B cell (primary cell): Measurements from ENCODE around the gene ARTN. TPM values are rescaled to one million over a fixed set of nuclear protein-coding genes. Genes with fewer than 3 reads are reported as not detected.
A peak's percentile ranks its signal among the peaks of the same experiment; 100 is the strongest.

Source experiments
- ATAC-seq: fragments of 200-7000 bp; cut with Tn5 transposase; one replicate; pipeline ENCODE4 v1.10.0; 2021; ENCODE audit warnings: low read depth, mild to moderate bottlenecking, moderate number of reproducible peaks, moderate library complexity
- CTCF ChIA-PET: fragments of 350-600 bp; sonication (Branson Sonifier 250); formaldehyde crosslinking; loops from one replicate; lab custom pipeline; 2021; ENCODE audit warnings: antibody characterized with exemption, inconsistent platforms; lab: Charles Lee
- POLR2A ChIA-PET: fragments of 350-600 bp; sonication (Branson Sonifier 250); formaldehyde crosslinking; loops from one replicate; lab custom pipeline; 2021; ENCODE audit warnings: antibody characterized with exemption; lab: Charles Lee
- DNase-seq: peaks from one replicate; pipeline ENCODE4 v3.0.0; 2013
- H2AFZ ChIP-seq: 2 replicates; pipeline ENCODE4 v1.6.1; 2012; ENCODE audit warnings: mild to moderate bottlenecking, low read depth, low read length; ENCODE audit not compliant: insufficient read depth, poor library complexity, severe bottlenecking
- H3K27ac ChIP-seq, 2 donors: 1 replicate in 1 of 2; 2 replicates in 1 of 2; pipeline ENCODE4 v1.5.1; 2012 to 2013; ENCODE audit warnings: low read length in 2 of 2, mild to moderate bottlenecking in 2 of 2, moderate library complexity in 1 of 2
- H3K27me3 ChIP-seq, 4 experiments: fragments of 200-600 bp in 1 of 4; sonication (generic) in 1 of 4; replicated peaks in 1 of 4; 1 replicate in 2 of 4; 2 replicates in 2 of 4; pipeline versions ENCODE4 v1.6.1 to v1.7.0; 2013 to 2016; ENCODE audit warnings: low read length in 3 of 4, mild to moderate bottlenecking in 2 of 4, mixed read lengths in 1 of 4, moderate library complexity in 1 of 4; ENCODE audit not compliant: insufficient read depth in 4 of 4, control insufficient read depth in 3 of 4; ENCODE audit errors: control extremely low read depth in 1 of 4
- H3K36me3 ChIP-seq, 2 experiments: replicated peaks in 1 of 2; 1 replicate in 1 of 2; 2 replicates in 1 of 2; pipeline versions ENCODE4 v1.6.1 to v1.7.1; 2013; ENCODE audit warnings: low read length in 1 of 2; ENCODE audit not compliant: insufficient read depth in 2 of 2, control insufficient read depth in 1 of 2; ENCODE audit errors: control extremely low read depth in 1 of 2, extremely low read depth in 1 of 2
- H3K4me1 ChIP-seq, 2 donors: fragments of 200-600 bp in 1 of 2; sonication (generic) in 1 of 2; 1 replicate in 1 of 2; 2 replicates in 1 of 2; pipeline versions ENCODE4 v1.5.1 to v1.6.1; 2013 to 2017; ENCODE audit warnings: low read length in 2 of 2; ENCODE audit not compliant: control insufficient read depth in 2 of 2, insufficient read depth in 2 of 2
- H3K4me2 ChIP-seq: replicated peaks from 2 replicates; pipeline ENCODE3; 2012; ENCODE audit warnings: mild to moderate bottlenecking, low read depth, low read length; ENCODE audit not compliant: poor library complexity, severe bottlenecking
- H3K4me3 ChIP-seq, 5 experiments: fragments of 200-600 bp in 1 of 5; sonication (generic) in 1 of 5; 1 replicate in 3 of 5; 2 replicates in 2 of 5; pipeline versions ENCODE4 v1.5.1 to v1.7.0; 2011 to 2016; ENCODE audit warnings: low read length in 4 of 5, mild to moderate bottlenecking in 4 of 5, low read depth in 2 of 5, control low read depth in 1 of 5, moderate library complexity in 1 of 5; ENCODE audit not compliant: insufficient read depth in 1 of 5; ENCODE audit errors: control extremely low read depth in 1 of 5, extremely low read depth in 1 of 5
- H3K79me2 ChIP-seq: fragments of 200-600 bp; sonication (generic); one replicate; pipeline ENCODE4 v1.6.0; 2016; ENCODE audit warnings: low read length; ENCODE audit not compliant: control insufficient read depth, insufficient read depth
- H3K9ac ChIP-seq: fragments of 200-600 bp; sonication (generic); 2 replicates; pipeline ENCODE4 v1.6.1; 2017; ENCODE audit warnings: mild to moderate bottlenecking, low read length, moderate library complexity
- H3K9me3 ChIP-seq, 3 donors: one replicate each; pipeline versions ENCODE4 v1.6.1 to v1.7.1; 2013; ENCODE audit warnings: low read length in 2 of 3; ENCODE audit not compliant: control insufficient read depth in 2 of 3, insufficient read depth in 1 of 3; ENCODE audit errors: control extremely low read depth in 1 of 3
- H4K20me1 ChIP-seq: 2 replicates; pipeline ENCODE4 v1.6.0; 2012; ENCODE audit warnings: mild to moderate bottlenecking, low read length; ENCODE audit not compliant: insufficient read depth, control insufficient read depth, poor library complexity, severe bottlenecking
- H3K27ac Mint-ChIP-seq: one replicate; pipeline ENCODE4 v1.8.0; 2021; ENCODE audit warnings: mixed read lengths
- H3K27me3 Mint-ChIP-seq: one replicate; pipeline ENCODE4 v1.8.0; 2021; ENCODE audit warnings: mixed read lengths
- H3K4me1 Mint-ChIP-seq: one replicate; pipeline ENCODE4 v1.8.0; 2021; ENCODE audit warnings: mixed read lengths
- H3K4me3 Mint-ChIP-seq: one replicate; pipeline ENCODE4 v1.8.0; 2021; ENCODE audit warnings: mixed read lengths
- H3K9me3 Mint-ChIP-seq: one replicate; pipeline ENCODE4 v1.8.0; 2022; ENCODE audit warnings: mixed read lengths; ENCODE audit not compliant: insufficient read depth
- CTCF ChIP-seq: fragments of 200-600 bp; IDR thresholded peaks from one replicate; pipeline ENCODE4 v1.8.0; 2022; ENCODE audit warnings: antibody characterized with exemption, mild to moderate bottlenecking
- EZH2 ChIP-seq: IDR thresholded peaks from 2 replicates; pipeline ENCODE4 v1.6.1; 2012; ENCODE audit warnings: borderline replicate concordance, low read depth, mild to moderate bottlenecking, moderate library complexity, low read length; ENCODE audit not compliant: insufficient read depth, poor library complexity, severe bottlenecking
- WGBS: methylation state at CpG from one replicate; pipeline ENCODE4 v1.1.5; 2013; ENCODE audit warnings: missing lambda C conversion rate; ENCODE audit not compliant: insufficient coverage; 5-methylcytosine and 5-hydroxymethylcytosine counted together
- intact Hi-C: fragments of 100-400 bp; cut with micrococcal nuclease; formaldehyde crosslinking; loops from one replicate; pipeline ENCODE4 v1.10.0; 2022
- polyA plus RNA-seq: library from polyadenylated mRNA; depleted of rRNA; stranded (reverse); fragments of >200 nt; gene quantifications from 2 replicates; pipeline ENCODE4 v1.2.3, GENCODE V29; 2012
- total RNA-seq, 2 donors: library from RNA; stranded (reverse); fragments of 120-200 nt in 1 of 2; gene quantifications; 1 replicate in 1 of 2; 2 replicates in 1 of 2; pipeline versions ENCODE4 v1.2.3 to v1.2.4, GENCODE V29; 2013 to 2022

The ARTN gene
- total and polyA plus RNA-seq, 2 donors (not counting 1 experiment from before 2014, with no cell fraction given), result 0.13 to 0.64 TPM

GRCh38 chr1:43980255-43981134 is 46.9 kb downstream of the ARTN start:
- Mint-ChIP-seq H3K4me3 (peak overlapping the region; percentile 93), H3K27me3 (no peaks in the 10 kb centered on the region), H3K4me1 (peaks cover 51% of the 10 kb centered on the region), H3K27ac (peak overlapping the region; percentile 2), H3K9me3 (no peaks in the 10 kb centered on the region)
- H3K27ac ChIP-seq, result no peak overlapping the region
- H3K4me3 ChIP-seq, result peak overlapping the region in 1 of 5 experiments; percentile 41
- H3K4me2 ChIP-seq, result peak overlapping the region; percentile 90
- peaks cover 10% of the 10 kb centered on the region for H3K79me2 ChIP-seq
- H3K4me1 ChIP-seq, result peaks cover 32 to 57% of the 10 kb centered on the region in 2 donors
- DNase-seq, result peak; percentile 35
- ChIA-PET CTCF (interaction anchor here (1.2 kb wide), 1 partner anchor 56 kb away, joined by 3 read pairs; no protein-coding TSS in a partner anchor), POLR2A (interaction anchor here (0.5 kb wide), 1 partner anchor 45 kb away, joined by 3 read pairs; no protein-coding TSS in a partner anchor)
- H3K9ac ChIP-seq, result peak overlapping the region; percentile 63
- no peaks in the 10 kb centered on the region for H3K27me3 ChIP-seq
- no peak for ATAC-seq
- peaks cover 33% of the 10 kb centered on the region for H4K20me1 ChIP-seq
- TF ChIP-seq CTCF, result no peak
- TF ChIP-seq EZH2, result no peak
- intact Hi-C loops, result no loop called here
- peak overlapping the region; percentile 77 for H2AFZ ChIP-seq
- 84% methylated on average over 10 of the region's 13 CpGs for WGBS
- H3K36me3 ChIP-seq, result peaks cover 0 to 23% of the 10 kb centered on the region in 2 experiments
- H3K9me3 ChIP-seq, result no peaks in the 10 kb centered on the region

GRCh38 chr1:43981135-43981491 is 47.5 kb downstream of the ARTN start:
- H3K4me2 ChIP-seq, result peak overlapping the region; percentile 0
- no peaks in the 10 kb centered on the region for H3K27me3 ChIP-seq
- peak overlapping the region; percentile 8 for H3K4me3 Mint-ChIP-seq
- peaks cover 27% of the 10 kb centered on the region for H4K20me1 ChIP-seq
- no peak overlapping the region for H3K9ac ChIP-seq
- TF ChIP-seq CTCF (no peak), EZH2 (no peak)
- peaks cover 26 to 51% of the 10 kb centered on the region in 2 donors for H3K4me1 ChIP-seq
- H3K27me3 Mint-ChIP-seq, result no peaks in the 10 kb centered on the region
- ChIA-PET CTCF (no interaction called here), POLR2A (interaction anchor here (0.5 kb wide), 1 partner anchor 44 kb away, joined by 3 read pairs; no protein-coding TSS in a partner anchor)
- peaks cover 4% of the 10 kb centered on the region for H3K79me2 ChIP-seq
- H3K27ac Mint-ChIP-seq, result peak overlapping the region; percentile 57
- peaks cover 44% of the 10 kb centered on the region for H3K4me1 Mint-ChIP-seq
- DNase-seq (peak; percentile 37), ATAC-seq (no peak)
- no peaks in the 10 kb centered on the region for H3K9me3 ChIP-seq
- WGBS, result 59% methylated on average over 18 of the region's 20 CpGs
- peaks cover 0 to 22% of the 10 kb centered on the region in 2 experiments for H3K36me3 ChIP-seq
- H3K4me3 ChIP-seq, result no peak overlapping the region
- H2AFZ ChIP-seq, result peak overlapping the region; percentile 2
- intact Hi-C loops, result no loop called here
- no peak overlapping the region for H3K27ac ChIP-seq
- no peaks in the 10 kb centered on the region for H3K9me3 Mint-ChIP-seq
